Measurements from ENCODE around the gene SPG11. TPM values are rescaled to one million over a fixed set of nuclear protein-coding genes. Genes with fewer than 3 reads are reported as not detected.

The SPG11 gene, protein sequence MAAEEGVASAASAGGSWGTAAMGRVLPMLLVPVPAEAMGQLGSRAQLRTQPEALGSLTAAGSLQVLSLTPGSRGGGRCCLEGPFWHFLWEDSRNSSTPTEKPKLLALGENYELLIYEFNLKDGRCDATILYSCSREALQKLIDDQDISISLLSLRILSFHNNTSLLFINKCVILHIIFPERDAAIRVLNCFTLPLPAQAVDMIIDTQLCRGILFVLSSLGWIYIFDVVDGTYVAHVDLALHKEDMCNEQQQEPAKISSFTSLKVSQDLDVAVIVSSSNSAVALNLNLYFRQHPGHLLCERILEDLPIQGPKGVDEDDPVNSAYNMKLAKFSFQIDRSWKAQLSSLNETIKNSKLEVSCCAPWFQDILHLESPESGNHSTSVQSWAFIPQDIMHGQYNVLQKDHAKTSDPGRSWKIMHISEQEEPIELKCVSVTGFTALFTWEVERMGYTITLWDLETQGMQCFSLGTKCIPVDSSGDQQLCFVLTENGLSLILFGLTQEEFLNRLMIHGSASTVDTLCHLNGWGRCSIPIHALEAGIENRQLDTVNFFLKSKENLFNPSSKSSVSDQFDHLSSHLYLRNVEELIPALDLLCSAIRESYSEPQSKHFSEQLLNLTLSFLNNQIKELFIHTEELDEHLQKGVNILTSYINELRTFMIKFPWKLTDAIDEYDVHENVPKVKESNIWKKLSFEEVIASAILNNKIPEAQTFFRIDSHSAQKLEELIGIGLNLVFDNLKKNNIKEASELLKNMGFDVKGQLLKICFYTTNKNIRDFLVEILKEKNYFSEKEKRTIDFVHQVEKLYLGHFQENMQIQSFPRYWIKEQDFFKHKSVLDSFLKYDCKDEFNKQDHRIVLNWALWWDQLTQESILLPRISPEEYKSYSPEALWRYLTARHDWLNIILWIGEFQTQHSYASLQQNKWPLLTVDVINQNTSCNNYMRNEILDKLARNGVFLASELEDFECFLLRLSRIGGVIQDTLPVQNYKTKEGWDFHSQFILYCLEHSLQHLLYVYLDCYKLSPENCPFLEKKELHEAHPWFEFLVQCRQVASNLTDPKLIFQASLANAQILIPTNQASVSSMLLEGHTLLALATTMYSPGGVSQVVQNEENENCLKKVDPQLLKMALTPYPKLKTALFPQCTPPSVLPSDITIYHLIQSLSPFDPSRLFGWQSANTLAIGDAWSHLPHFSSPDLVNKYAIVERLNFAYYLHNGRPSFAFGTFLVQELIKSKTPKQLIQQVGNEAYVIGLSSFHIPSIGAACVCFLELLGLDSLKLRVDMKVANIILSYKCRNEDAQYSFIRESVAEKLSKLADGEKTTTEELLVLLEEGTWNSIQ (N-terminal part only)
- 6.8 to 11.4 TPM (median 9.5 TPM) in 5 replicates for total RNA-seq (2022; extraction: Qiagen RNA extraction; ENCODE audit: low read depth)

DNA sequence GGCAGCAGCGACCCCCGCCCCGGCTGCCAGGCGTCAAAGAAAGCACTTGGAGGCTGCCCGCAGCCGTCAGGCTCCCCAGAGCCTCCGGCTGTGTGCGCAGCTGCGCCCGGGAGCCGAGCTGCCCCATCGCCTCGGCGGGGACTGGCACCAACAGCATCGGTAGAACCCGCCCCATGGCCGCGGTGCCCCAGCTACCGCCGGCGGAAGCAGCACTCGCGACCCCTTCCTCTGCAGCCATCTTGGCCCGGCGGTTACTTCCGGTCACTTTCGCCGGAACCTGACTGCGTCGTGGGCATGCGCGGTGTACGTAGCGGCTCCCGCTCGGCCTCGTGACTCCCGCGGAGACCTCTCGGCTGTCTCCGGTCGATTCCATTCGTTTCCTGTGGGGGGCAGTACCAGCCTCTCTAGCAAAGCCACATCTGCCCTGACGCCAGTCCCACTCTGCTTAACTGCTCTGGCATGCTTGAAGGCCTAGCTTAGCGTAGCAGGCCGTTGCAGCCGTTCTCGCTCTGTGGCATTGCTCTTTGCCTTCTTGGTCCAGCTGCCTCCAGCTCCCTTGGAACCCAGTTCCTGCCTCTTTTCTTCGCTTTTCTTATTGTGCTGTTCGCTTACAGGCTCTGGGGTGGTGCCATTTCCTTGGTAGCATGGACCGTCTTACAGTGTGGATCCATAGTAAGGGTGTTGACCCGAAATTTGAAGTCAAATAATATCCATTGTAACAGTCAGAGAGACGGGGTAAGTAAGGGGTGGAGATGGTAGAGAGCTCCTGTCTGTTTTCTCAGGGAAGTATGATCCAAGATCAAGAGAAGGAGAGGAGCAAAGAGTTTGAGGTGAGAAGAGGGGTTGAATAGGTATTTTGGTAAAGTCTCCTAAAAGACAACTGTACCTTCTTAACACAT, at the start of gene SPG11:
SPG11 (minus strand) TSS at position 253 of the 899 bp plus-strand sequence; CDS start at position 238, 15 bp downstream.

DNA sequence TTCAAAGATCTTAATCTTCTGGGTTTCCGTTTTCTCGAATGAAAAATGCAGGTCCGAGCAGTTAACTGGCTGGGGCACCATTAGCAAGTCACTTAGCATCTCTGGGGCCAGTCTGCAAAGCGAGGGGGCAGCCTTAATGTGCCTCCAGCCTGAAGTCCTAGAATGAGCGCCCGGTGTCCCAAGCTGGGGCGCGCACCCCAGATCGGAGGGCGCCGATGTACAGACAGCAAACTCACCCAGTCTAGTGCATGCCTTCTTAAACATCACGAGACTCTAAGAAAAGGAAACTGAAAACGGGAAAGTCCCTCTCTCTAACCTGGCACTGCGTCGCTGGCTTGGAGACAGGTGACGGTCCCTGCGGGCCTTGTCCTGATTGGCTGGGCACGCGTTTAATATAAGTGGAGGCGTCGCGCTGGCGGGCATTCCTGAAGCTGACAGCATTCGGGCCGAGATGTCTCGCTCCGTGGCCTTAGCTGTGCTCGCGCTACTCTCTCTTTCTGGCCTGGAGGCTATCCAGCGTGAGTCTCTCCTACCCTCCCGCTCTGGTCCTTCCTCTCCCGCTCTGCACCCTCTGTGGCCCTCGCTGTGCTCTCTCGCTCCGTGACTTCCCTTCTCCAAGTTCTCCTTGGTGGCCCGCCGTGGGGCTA, 47.8 kb upstream of the SPG11 start, which contains the start of the genes B2M and PATL2:
B2M (plus strand) TSS at position 422 of the 647 bp plus-strand sequence; CDS start at position 452, 30 bp downstream.
PATL2 (minus strand) TSS at position 228 of the 647 bp plus-strand sequence. CDS start 34,833 bp downstream, outside the sequence.

DNA sequence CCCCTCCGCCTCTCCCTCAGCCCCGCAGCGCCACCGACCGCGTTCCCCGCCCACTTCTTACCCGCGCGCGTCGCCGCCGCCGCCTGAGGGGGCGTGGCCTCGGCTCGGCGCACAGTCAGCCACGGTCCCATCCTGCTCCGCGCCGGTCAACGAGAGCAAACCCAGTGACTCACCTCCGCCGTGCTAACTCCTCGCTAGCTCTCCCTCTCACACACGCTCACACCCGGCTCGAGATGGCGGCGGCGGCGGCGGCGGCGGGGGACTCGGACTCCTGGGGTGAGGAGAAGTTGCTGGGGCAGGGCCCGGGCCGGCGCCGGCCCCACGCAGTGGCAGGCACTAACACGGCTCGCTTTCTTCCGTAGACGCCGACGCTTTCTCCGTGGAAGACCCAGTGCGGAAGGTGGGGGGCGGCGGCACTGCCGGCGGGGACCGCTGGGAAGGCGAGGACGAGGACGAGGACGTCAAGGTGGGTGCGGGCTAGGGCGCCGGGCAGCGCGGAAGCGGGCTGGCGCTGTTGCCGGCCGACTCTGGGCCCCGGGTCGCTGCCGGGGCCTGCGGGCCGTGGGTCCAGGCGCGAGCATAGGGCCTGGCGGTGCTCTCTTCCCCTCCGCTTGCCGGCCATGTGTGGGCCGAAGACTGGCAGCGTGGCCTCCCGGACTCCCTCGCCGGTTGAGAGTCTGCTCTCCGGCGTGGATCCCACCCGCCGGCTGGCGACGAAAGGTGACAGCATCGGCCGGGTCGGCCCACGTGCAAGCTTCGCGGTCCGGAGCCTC, 126.3 kb downstream of the SPG11 start, which contains the start of gene EIF3J:
EIF3J (plus strand) TSS at position 186 of the 773 bp plus-strand sequence; CDS start at position 234, 48 bp downstream.

Other genes with a start within 250 kb of the SPG11 start
- gene CTDSPL2, start 236.0 kb downstream of the SPG11 start, total RNA-seq (2022; extraction: Qiagen RNA extraction; ENCODE audit: low read depth) = 11.9 to 32.3 TPM (median 17.7 TPM) in 5 replicates
- 88.3 to 106 TPM (median 95.6 TPM) in 5 replicates for gene EIF3J, start 126.5 kb downstream of the SPG11 start, total RNA-seq (2022; extraction: Qiagen RNA extraction; ENCODE audit: low read depth)
- 0.17 to 0.33 TPM (median 0.24 TPM) in 4 of 5 replicates, not detected in the other for gene PATL2, start 47.7 kb upstream of the SPG11 start, total RNA-seq (2022; extraction: Qiagen RNA extraction; ENCODE audit: low read depth)
- gene B2M, start 47.9 kb upstream of the SPG11 start, total RNA-seq (2022; extraction: Qiagen RNA extraction; ENCODE audit: low read depth) = 391 to 474 TPM (median 442 TPM) in 5 replicates
- 3.8 to 7.7 TPM (median 6.0 TPM) in 5 replicates for gene TRIM69, start 72.9 kb upstream of the SPG11 start, total RNA-seq (2022; extraction: Qiagen RNA extraction; ENCODE audit: low read depth)

Data from A549 treated with DMSO at 1 μM for 4 hours (cell line).